K562 (cell line): ENCODE results near the gene AGO4. TPM values are rescaled to one million over a fixed set of nuclear protein-coding genes. Genes with fewer than 3 reads are reported as not detected.

Source experiments
- CEBPG ChIP-seq, 3 experiments: fragments of 200-800 bp in 1 of 3; sonication (Bioruptor generic) in 1 of 3; sonication (generic) in 1 of 3; formaldehyde crosslinking in 1 of 3; IDR thresholded peaks in 2 of 3; conservative IDR thresholded peaks in 1 of 3; 2 replicates each; pipeline versions ENCODE4 v1.6.1 to v1.8.0; 2016 to 2022; ENCODE audit warnings: missing compliant biosample characterization in 2 of 3, missing genetic modification characterization in 2 of 3, mild to moderate bottlenecking in 1 of 3, missing genetic modification reagents in 1 of 3
- CREB1 ChIP-seq, 2 experiments: sonication (generic) in 1 of 2; formaldehyde crosslinking in 1 of 2; IDR thresholded peaks; 2 replicates each; pipeline versions ENCODE4 v1.6.1 to v1.8.0; 2012 to 2022; ENCODE audit warnings: inconsistent platforms in 1 of 2, mild to moderate bottlenecking in 1 of 2, missing genetic modification reagents in 1 of 2, moderate library complexity in 1 of 2
- DACH1 ChIP-seq: fragments of 450-650 bp; IDR thresholded peaks from 2 replicates; pipeline ENCODE4 v1.6.1; 2018; ENCODE audit not compliant: partially characterized antibody
- GATA2 ChIP-seq: sonication (generic); formaldehyde crosslinking; IDR thresholded peaks from 2 replicates; pipeline ENCODE4 v1.4.0; 2020; ENCODE audit warnings: mild to moderate bottlenecking, missing genetic modification reagents
- HDAC1 ChIP-seq, 2 experiments: fragments of 450-650 bp; IDR thresholded peaks; 2 replicates each; pipeline ENCODE4 v1.6.1; 2016 to 2017; ENCODE audit warnings: inconsistent platforms in 1 of 2, mild to moderate bottlenecking in 1 of 2, moderate library complexity in 1 of 2
- KLF13 ChIP-seq: fragments of 450-650 bp; IDR thresholded peaks from 2 replicates; pipeline ENCODE4 v1.6.1; 2016; ENCODE audit warnings: missing genetic modification characterization, low read depth, mild to moderate bottlenecking, missing compliant biosample characterization, moderate library complexity, borderline replicate concordance
- LCOR ChIP-seq: sonication (generic); formaldehyde crosslinking; IDR thresholded peaks from 2 replicates; pipeline ENCODE4 v1.8.0; 2022; ENCODE audit warnings: mild to moderate bottlenecking, missing genetic modification reagents
- NR1H2 ChIP-seq: sonication (generic); formaldehyde crosslinking; IDR thresholded peaks from 2 replicates; pipeline ENCODE4 v1.4.0; 2020; ENCODE audit warnings: mild to moderate bottlenecking, missing genetic modification reagents
- ZNF184 ChIP-seq: sonication (generic); formaldehyde crosslinking; IDR thresholded peaks from 2 replicates; pipeline ENCODE4 v1.5.0; 2020; ENCODE audit warnings: missing genetic modification reagents
- ZNF274 ChIP-seq: IDR thresholded peaks from 2 replicates; pipeline ENCODE4 v1.6.1; 2011; ENCODE audit warnings: low read depth, mild to moderate bottlenecking, low read length, moderate library complexity, borderline replicate concordance
- polyA plus RNA-seq, 8 experiments: library from polyadenylated mRNA; depleted of rRNA in 4 of 8; stranded (reverse) in 5 of 8; unstranded in 3 of 8; fragments of >200 nt; fragmentation: Nextera tagmentation in 2 of 8; fragmentation: Illumina TruSeq in 1 of 8; extraction: Ambion mirVana in 2 of 8; extraction: Trizol in 1 of 8; gene quantifications; 2 replicates each; pipeline versions ENCODE4 v1.2.1 to v1.2.3, GENCODE V29; 2011 to 2014; ENCODE audit warnings: inconsistent platforms in 1 of 8, missing spikeins in 1 of 8
- total RNA-seq, 7 experiments: library from RNA; depleted of rRNA in 6 of 7; stranded (reverse); fragments of >200 nt in 6 of 7; fragmentation: Illumina TruSeq in 2 of 7; extraction: Trizol in 2 of 7; gene quantifications; 2 replicates each; pipeline versions ENCODE4 v1.2.1 to v1.2.3, GENCODE V29; 2011 to 2021; ENCODE audit warnings: low replicate concordance in 1 of 7
- TF ChIP-seq, protein P1 (sequence below), 2 experiments: fragments of 450-650 bp; IDR thresholded peaks; 2 replicates each; pipeline ENCODE4 v1.6.1; 2016
- TF ChIP-seq, protein P2 (sequence below): fragments of 250-450 bp; sonication (Bioruptor Pico); IDR thresholded peaks from 2 replicates; pipeline ENCODE4 v1.4.0; 2020; ENCODE audit warnings: mild to moderate bottlenecking, moderate library complexity
- TF ChIP-seq, protein P3 (sequence below): fragments of 450-650 bp; formaldehyde crosslinking; IDR thresholded peaks from 2 replicates; pipeline ENCODE4 v1.4.0; 2020; ENCODE audit warnings: mild to moderate bottlenecking, mixed read lengths
- TF ChIP-seq, protein P4 (sequence below): fragments of 250-450 bp; sonication (Bioruptor Pico); IDR thresholded peaks from 2 replicates; pipeline ENCODE4 v1.8.0; 2021; ENCODE audit warnings: borderline replicate concordance, mild to moderate bottlenecking, moderate library complexity; ENCODE audit not compliant: poor library complexity, severe bottlenecking
- TF ChIP-seq, protein P5 (sequence below), 2 experiments: fragments of 450-650 bp; IDR thresholded peaks; 2 replicates each; pipeline ENCODE4 v1.6.1; 2018; ENCODE audit warnings: mild to moderate bottlenecking in 2 of 2, low read depth in 1 of 2; ENCODE audit not compliant: partially characterized antibody in 2 of 2

AGO4 gene
- total and polyA plus RNA-seq, 9 of the 15 experiments (the other 6 are each of a cell fraction or from before 2014, with no cell fraction given), result 1.3 to 10.5 (median 6.5) TPM

DNA sequence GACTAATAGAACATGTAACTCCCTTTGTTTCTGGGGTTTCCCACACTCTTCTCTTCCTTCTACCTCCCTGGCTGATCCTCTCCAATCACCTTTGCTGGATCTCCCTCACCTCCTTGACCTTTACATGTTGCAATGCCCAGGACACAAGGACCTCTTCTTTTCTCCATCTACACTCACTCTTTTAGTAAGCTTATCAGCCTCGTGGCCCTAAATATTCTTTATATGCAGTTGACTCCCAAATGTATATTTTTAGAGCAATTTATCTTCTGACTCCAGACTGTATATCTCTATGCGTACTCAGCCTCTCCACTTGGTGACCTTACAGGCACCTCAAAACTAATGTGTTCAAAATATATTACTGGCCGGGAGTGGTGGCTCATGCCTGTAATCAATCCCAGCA, 19.7 kb upstream of the AGO4 start (continued):
- TF ChIP-seq ZNF274 (no peak), ZNF184 (no peak), LCOR (CRISPR knock-in tag) (no peak), DACH1 (no peak), HDAC1 (IDR thresholded peaks at IDR 0.05) (no peak), GATA2 (CRISPR knock-in tag) (0 out of 2 replicates have a peak, but pooled peaks have one; percentile 26), CEBPG (CRISPR knock-in tag; IDR thresholded peaks at IDR 0.05) (peak; percentile 50; the same call in 1 of the 2 replicates), CEBPG (tag; conservative IDR thresholded peaks at IDR 0.05 in 1 of 2, IDR thresholded peaks at IDR 0.05 in 1 of 2) (no peak), CREB1 (IDR thresholded peaks at IDR 0.05) (no peak), CREB1 (CRISPR knock-in tag; IDR thresholded peaks at IDR 0.05) (no peak), NR1H2 (CRISPR knock-in tag) (0 out of 2 replicates have a peak, but pooled peaks have one; percentile 70), KLF13 (tag) (no peak)
- TF ChIP-seq, protein P1, sequence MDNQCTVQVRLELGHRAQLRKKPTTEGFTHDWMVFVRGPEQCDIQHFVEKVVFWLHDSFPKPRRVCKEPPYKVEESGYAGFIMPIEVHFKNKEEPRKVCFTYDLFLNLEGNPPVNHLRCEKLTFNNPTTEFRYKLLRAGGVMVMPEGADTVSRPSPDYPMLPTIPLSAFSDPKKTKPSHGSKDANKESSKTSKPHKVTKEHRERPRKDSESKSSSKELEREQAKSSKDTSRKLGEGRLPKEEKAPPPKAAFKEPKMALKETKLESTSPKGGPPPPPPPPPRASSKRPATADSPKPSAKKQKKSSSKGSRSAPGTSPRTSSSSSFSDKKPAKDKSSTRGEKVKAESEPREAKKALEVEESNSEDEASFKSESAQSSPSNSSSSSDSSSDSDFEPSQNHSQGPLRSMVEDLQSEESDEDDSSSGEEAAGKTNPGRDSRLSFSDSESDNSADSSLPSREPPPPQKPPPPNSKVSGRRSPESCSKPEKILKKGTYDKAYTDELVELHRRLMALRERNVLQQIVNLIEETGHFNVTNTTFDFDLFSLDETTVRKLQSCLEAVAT (IDR thresholded peaks at IDR 0.05), result no peak
- TF ChIP-seq, protein P2, sequence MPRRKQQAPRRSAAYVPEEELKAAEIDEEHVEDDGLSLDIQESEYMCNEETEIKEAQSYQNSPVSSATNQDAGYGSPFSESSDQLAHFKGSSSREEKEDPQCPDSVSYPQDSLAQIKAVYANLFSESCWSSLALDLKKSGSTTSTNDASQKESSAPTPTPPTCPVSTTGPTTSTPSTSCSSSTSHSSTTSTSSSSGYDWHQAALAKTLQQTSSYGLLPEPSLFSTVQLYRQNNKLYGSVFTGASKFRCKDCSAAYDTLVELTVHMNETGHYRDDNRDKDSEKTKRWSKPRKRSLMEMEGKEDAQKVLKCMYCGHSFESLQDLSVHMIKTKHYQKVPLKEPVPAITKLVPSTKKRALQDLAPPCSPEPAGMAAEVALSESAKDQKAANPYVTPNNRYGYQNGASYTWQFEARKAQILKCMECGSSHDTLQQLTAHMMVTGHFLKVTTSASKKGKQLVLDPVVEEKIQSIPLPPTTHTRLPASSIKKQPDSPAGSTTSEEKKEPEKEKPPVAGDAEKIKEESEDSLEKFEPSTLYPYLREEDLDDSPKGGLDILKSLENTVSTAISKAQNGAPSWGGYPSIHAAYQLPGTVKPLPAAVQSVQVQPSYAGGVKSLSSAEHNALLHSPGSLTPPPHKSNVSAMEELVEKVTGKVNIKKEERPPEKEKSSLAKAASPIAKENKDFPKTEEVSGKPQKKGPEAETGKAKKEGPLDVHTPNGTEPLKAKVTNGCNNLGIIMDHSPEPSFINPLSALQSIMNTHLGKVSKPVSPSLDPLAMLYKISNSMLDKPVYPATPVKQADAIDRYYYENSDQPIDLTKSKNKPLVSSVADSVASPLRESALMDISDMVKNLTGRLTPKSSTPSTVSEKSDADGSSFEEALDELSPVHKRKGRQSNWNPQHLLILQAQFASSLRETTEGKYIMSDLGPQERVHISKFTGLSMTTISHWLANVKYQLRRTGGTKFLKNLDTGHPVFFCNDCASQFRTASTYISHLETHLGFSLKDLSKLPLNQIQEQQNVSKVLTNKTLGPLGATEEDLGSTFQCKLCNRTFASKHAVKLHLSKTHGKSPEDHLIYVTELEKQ (CRISPR knock-in tag), result no peak
- TF ChIP-seq, protein P3, sequence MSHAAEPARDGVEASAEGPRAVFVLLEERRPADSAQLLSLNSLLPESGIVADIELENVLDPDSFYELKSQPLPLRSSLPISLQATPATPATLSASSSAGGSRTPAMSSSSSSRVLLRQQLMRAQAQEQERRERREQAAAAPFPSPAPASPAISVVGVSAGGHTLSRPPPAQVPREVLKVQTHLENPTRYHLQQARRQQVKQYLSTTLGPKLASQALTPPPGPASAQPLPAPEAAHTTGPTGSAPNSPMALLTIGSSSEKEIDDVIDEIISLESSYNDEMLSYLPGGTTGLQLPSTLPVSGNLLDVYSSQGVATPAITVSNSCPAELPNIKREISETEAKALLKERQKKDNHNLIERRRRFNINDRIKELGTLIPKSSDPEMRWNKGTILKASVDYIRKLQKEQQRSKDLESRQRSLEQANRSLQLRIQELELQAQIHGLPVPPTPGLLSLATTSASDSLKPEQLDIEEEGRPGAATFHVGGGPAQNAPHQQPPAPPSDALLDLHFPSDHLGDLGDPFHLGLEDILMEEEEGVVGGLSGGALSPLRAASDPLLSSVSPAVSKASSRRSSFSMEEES (CRISPR knock-in tag), result no peak
- TF ChIP-seq, protein P4, sequence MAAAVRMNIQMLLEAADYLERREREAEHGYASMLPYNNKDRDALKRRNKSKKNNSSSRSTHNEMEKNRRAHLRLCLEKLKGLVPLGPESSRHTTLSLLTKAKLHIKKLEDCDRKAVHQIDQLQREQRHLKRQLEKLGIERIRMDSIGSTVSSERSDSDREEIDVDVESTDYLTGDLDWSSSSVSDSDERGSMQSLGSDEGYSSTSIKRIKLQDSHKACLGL (CRISPR knock-in tag), result no peak
- TF ChIP-seq, protein P5, sequence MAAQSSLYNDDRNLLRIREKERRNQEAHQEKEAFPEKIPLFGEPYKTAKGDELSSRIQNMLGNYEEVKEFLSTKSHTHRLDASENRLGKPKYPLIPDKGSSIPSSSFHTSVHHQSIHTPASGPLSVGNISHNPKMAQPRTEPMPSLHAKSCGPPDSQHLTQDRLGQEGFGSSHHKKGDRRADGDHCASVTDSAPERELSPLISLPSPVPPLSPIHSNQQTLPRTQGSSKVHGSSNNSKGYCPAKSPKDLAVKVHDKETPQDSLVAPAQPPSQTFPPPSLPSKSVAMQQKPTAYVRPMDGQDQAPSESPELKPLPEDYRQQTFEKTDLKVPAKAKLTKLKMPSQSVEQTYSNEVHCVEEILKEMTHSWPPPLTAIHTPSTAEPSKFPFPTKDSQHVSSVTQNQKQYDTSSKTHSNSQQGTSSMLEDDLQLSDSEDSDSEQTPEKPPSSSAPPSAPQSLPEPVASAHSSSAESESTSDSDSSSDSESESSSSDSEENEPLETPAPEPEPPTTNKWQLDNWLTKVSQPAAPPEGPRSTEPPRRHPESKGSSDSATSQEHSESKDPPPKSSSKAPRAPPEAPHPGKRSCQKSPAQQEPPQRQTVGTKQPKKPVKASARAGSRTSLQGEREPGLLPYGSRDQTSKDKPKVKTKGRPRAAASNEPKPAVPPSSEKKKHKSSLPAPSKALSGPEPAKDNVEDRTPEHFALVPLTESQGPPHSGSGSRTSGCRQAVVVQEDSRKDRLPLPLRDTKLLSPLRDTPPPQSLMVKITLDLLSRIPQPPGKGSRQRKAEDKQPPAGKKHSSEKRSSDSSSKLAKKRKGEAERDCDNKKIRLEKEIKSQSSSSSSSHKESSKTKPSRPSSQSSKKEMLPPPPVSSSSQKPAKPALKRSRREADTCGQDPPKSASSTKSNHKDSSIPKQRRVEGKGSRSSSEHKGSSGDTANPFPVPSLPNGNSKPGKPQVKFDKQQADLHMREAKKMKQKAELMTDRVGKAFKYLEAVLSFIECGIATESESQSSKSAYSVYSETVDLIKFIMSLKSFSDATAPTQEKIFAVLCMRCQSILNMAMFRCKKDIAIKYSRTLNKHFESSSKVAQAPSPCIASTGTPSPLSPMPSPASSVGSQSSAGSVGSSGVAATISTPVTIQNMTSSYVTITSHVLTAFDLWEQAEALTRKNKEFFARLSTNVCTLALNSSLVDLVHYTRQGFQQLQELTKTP (IDR thresholded peaks at IDR 0.05; ENCODE audit: low read depth in 1 of 2, partially characterized antibody in 2 of 2), result no peak
